Measurements from ENCODE around the gene JPT2.

The JPT2 gene

GRCh38 chr16:1639282-1639681 is 38.8 kb upstream of the JPT2 start:
- H3K9ac ChIP-seq (ENCODE audit: low read length in 5 of 5) = no peak overlapping the region
- no peaks in the 10 kb centered on the region for H3K9me3 ChIP-seq (ENCODE audit: control insufficient read depth in 5 of 5, low read length in 5 of 5)
- no peak overlapping the region for H3K4me3 ChIP-seq (ENCODE audit: low read depth in 1 of 5, low read length in 5 of 5)
- peaks cover 0 to 26% (median 13%) of the 10 kb centered on the region in 5 donors for H3K4me1 ChIP-seq (ENCODE audit: control insufficient read depth in 5 of 5, insufficient read depth in 5 of 5, low read length in 5 of 5)
- no peak overlapping the region for H3K27ac ChIP-seq (ENCODE audit: low read depth, low read length)
- no peaks in the 10 kb centered on the region for H3K27me3 ChIP-seq (ENCODE audit: control insufficient read depth in 5 of 5, insufficient read depth in 4 of 5, low read length in 5 of 5)
- peaks cover 5 to 97% (median 81%) of the 10 kb centered on the region in 5 donors for H3K36me3 ChIP-seq (ENCODE audit: control insufficient read depth in 5 of 5, insufficient read depth in 5 of 5, low read length in 5 of 5)

DNA sequence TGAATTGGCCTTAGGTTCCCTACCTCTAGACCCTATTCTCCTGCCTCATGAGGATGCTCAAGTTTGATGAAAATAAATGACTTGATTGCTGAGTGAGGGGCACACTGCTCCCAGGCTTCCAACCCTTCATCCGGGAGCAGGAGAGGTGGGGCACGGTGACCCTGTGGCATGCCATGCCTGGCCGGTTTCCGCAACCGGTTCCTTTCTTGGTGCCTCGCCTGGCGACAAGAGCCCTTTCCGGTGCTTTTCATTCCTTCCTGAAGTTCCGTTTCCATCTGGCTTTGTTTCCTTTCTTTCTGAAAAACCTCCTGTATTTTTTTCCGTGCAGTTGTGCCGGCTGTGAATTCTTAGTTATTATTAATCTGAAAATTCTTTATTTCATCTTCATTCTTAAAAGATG is 38.2 kb upstream of the JPT2 start:
- Histone ChIP-seq H3K9me3 (ENCODE audit: control insufficient read depth in 5 of 5, low read length in 5 of 5) (no peaks in the 10 kb centered on the region), H3K9ac (ENCODE audit: low read length in 5 of 5) (no peak overlapping the region), H3K4me1 (ENCODE audit: control insufficient read depth in 5 of 5, insufficient read depth in 5 of 5, low read length in 5 of 5) (peaks cover 0 to 26% (median 13%) of the 10 kb centered on the region in 5 donors), H3K4me3 (ENCODE audit: low read depth in 1 of 5, low read length in 5 of 5) (no peak overlapping the region), H3K36me3 (ENCODE audit: control insufficient read depth in 5 of 5, insufficient read depth in 5 of 5, low read length in 5 of 5) (peaks cover 5 to 95% (median 80%) of the 10 kb centered on the region in 5 donors), H3K27ac (ENCODE audit: low read depth, low read length) (no peak overlapping the region), H3K27me3 (ENCODE audit: control insufficient read depth in 5 of 5, insufficient read depth in 4 of 5, low read length in 5 of 5) (no peaks in the 10 kb centered on the region)

GRCh38 chr16:1640261-1640941 is 37.7 kb upstream of the JPT2 start:
- H3K4me3 ChIP-seq (ENCODE audit: low read depth in 1 of 5, low read length in 5 of 5) = peak overlapping the region in 1 of 5 donors; percentile 11
- H3K27me3 ChIP-seq (ENCODE audit: control insufficient read depth in 5 of 5, insufficient read depth in 4 of 5, low read length in 5 of 5) = no peaks in the 10 kb centered on the region
- no peaks in the 10 kb centered on the region for H3K9me3 ChIP-seq (ENCODE audit: control insufficient read depth in 5 of 5, low read length in 5 of 5)
- peaks cover 0 to 26% (median 13%) of the 10 kb centered on the region in 5 donors for H3K4me1 ChIP-seq (ENCODE audit: control insufficient read depth in 5 of 5, insufficient read depth in 5 of 5, low read length in 5 of 5)
- peaks cover 5 to 92% (median 77%) of the 10 kb centered on the region in 5 donors for H3K36me3 ChIP-seq (ENCODE audit: control insufficient read depth in 5 of 5, insufficient read depth in 5 of 5, low read length in 5 of 5)
- H3K27ac ChIP-seq (ENCODE audit: low read depth, low read length) = no peak overlapping the region
- H3K9ac ChIP-seq (ENCODE audit: low read length in 5 of 5) = no peak overlapping the region

DNA sequence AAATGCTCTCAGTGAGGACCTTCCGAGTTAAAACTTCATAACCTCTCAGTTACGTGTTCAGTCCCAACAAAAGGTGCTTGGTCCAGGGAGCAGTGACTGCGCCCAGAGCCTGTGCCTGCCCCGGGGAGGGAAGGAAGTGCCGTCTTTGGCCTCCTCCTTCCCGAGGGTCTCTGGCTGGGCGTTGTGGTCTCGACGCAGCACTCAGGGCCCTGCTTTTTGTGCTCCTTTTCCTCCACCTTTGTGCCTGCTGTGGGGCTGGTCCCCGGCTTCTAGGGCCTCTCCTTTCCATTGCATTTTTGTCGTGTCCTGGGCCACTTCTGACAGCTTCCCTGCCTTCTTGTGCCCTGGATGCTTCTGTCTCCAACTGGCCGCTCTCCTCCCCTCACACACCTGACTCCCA is 36.8 kb upstream of the JPT2 start:
- no peak overlapping the region for H3K9ac ChIP-seq (ENCODE audit: low read length in 5 of 5)
- peaks cover 5 to 94% (median 80%) of the 10 kb centered on the region in 5 donors for H3K36me3 ChIP-seq (ENCODE audit: control insufficient read depth in 5 of 5, insufficient read depth in 5 of 5, low read length in 5 of 5)

GRCh38 chr16:1642148-1642547 is 35.9 kb upstream of the JPT2 start:
- H3K4me1 ChIP-seq (ENCODE audit: control insufficient read depth in 5 of 5, insufficient read depth in 5 of 5, low read length in 5 of 5) = peaks cover 0 to 26% (median 13%) of the 10 kb centered on the region in 5 donors
- no peaks in the 10 kb centered on the region for H3K9me3 ChIP-seq (ENCODE audit: control insufficient read depth in 5 of 5, low read length in 5 of 5)
- no peak overlapping the region for H3K27ac ChIP-seq (ENCODE audit: low read depth, low read length)
- H3K9ac ChIP-seq (ENCODE audit: low read length in 5 of 5) = peak overlapping the region in 1 of 5 donors; percentile 18
- no peaks in the 10 kb centered on the region for H3K27me3 ChIP-seq (ENCODE audit: control insufficient read depth in 5 of 5, insufficient read depth in 4 of 5, low read length in 5 of 5)
- peaks cover 8 to 94% (median 85%) of the 10 kb centered on the region in 5 donors for H3K36me3 ChIP-seq (ENCODE audit: control insufficient read depth in 5 of 5, insufficient read depth in 5 of 5, low read length in 5 of 5)
- no peak overlapping the region for H3K4me3 ChIP-seq (ENCODE audit: low read depth in 1 of 5, low read length in 5 of 5)

More for the DNA sequence above, 36.8 kb upstream of the JPT2 start:
- no peaks in the 10 kb centered on the region for H3K27me3 ChIP-seq (ENCODE audit: control insufficient read depth in 5 of 5, insufficient read depth in 4 of 5, low read length in 5 of 5)
- H3K27ac ChIP-seq (ENCODE audit: low read depth, low read length) = no peak overlapping the region
- H3K4me1 ChIP-seq (ENCODE audit: control insufficient read depth in 5 of 5, insufficient read depth in 5 of 5, low read length in 5 of 5) = peaks cover 0 to 26% (median 13%) of the 10 kb centered on the region in 5 donors
- no peaks in the 10 kb centered on the region for H3K9me3 ChIP-seq (ENCODE audit: control insufficient read depth in 5 of 5, low read length in 5 of 5)
- H3K4me3 ChIP-seq (ENCODE audit: low read depth in 1 of 5, low read length in 5 of 5) = no peak overlapping the region

DNA sequence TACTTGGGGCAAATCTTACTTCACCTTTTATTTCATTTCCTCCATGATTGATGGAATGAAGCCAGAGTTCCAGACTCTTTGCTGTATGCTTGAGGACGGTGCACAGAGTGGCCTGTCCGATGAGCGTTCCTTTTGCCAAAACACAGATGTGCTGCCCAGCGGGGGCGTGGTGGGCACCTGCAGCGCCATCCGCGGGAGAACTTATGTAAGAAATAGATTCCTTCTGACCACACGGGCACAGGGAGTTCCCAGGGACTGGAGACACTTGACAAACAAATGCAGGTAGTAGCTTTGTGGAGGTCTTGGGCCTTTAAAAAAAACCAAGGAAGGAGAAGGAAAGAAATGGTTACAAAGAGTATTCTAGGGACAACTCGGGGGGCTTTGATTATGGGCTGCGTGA is 35.3 kb upstream of the JPT2 start:
- Histone ChIP-seq H3K36me3 (ENCODE audit: control insufficient read depth in 5 of 5, insufficient read depth in 5 of 5, low read length in 5 of 5) (peaks cover 8 to 89% (median 81%) of the 10 kb centered on the region in 5 donors), H3K9ac (ENCODE audit: low read length in 5 of 5) (no peak overlapping the region), H3K27ac (ENCODE audit: low read depth, low read length) (no peak overlapping the region), H3K27me3 (ENCODE audit: control insufficient read depth in 5 of 5, insufficient read depth in 4 of 5, low read length in 5 of 5) (no peaks in the 10 kb centered on the region), H3K4me3 (ENCODE audit: low read depth in 1 of 5, low read length in 5 of 5) (no peak overlapping the region), H3K9me3 (ENCODE audit: control insufficient read depth in 5 of 5, low read length in 5 of 5) (no peaks in the 10 kb centered on the region), H3K4me1 (ENCODE audit: control insufficient read depth in 5 of 5, insufficient read depth in 5 of 5, low read length in 5 of 5) (peaks cover 0 to 26% (median 14%) of the 10 kb centered on the region in 5 donors)

DNA sequence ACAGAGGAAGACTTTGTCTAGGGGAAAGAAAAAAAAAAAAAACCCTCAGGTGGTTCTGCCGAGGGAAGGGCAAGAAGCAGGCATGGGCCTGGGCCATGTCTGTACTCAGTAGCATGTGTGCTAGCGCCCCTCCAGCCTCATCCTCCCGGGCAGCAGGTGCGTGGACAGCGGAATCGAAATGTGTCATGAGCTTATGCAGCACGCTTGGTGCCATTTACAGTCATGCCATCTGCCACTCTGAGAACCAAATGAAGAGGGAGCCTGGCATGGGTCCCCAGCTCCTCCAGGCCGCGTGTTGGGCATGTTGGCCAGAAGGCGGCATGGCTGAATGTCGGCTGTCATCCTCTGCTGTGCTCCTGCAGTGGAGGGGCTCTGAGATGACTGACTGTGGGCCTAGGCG is 34.6 kb upstream of the JPT2 start:
- Histone ChIP-seq H3K4me1 (ENCODE audit: control insufficient read depth in 5 of 5, insufficient read depth in 5 of 5, low read length in 5 of 5) (peaks cover 0 to 26% (median 17%) of the 10 kb centered on the region in 5 donors), H3K36me3 (ENCODE audit: control insufficient read depth in 5 of 5, insufficient read depth in 5 of 5, low read length in 5 of 5) (peaks cover 8 to 84% (median 74%) of the 10 kb centered on the region in 5 donors), H3K9me3 (ENCODE audit: control insufficient read depth in 5 of 5, low read length in 5 of 5) (no peaks in the 10 kb centered on the region), H3K9ac (ENCODE audit: low read length in 5 of 5) (no peak overlapping the region), H3K4me3 (ENCODE audit: low read depth in 1 of 5, low read length in 5 of 5) (no peak overlapping the region), H3K27ac (ENCODE audit: low read depth, low read length) (no peak overlapping the region), H3K27me3 (ENCODE audit: control insufficient read depth in 5 of 5, insufficient read depth in 4 of 5, low read length in 5 of 5) (no peaks in the 10 kb centered on the region)

- Histone ChIP-seq H3K36me3 (ENCODE audit: control insufficient read depth in 5 of 5, insufficient read depth in 5 of 5, low read length in 5 of 5) (peaks cover 4 to 67% (median 54%) of the 10 kb centered on the region in 5 donors), H3K27me3 (ENCODE audit: control insufficient read depth in 5 of 5, insufficient read depth in 4 of 5, low read length in 5 of 5) (no peaks in the 10 kb centered on the region), H3K27ac (ENCODE audit: low read depth, low read length) (no peak overlapping the region), H3K9me3 (ENCODE audit: control insufficient read depth in 5 of 5, low read length in 5 of 5) (no peaks in the 10 kb centered on the region), H3K4me1 (ENCODE audit: control insufficient read depth in 5 of 5, insufficient read depth in 5 of 5, low read length in 5 of 5) (peaks cover 0 to 17% (median 13%) of the 10 kb centered on the region in 5 donors), H3K9ac (ENCODE audit: low read length in 5 of 5) (no peak overlapping the region), H3K4me3 (ENCODE audit: low read depth in 1 of 5, low read length in 5 of 5) (no peak overlapping the region)
Observed at GRCh38 chr16:1645914-1646525, 32.1 kb upstream of the JPT2 start.

GRCh38 chr16:1647856-1648255 is 30.2 kb upstream of the JPT2 start:
- H3K36me3 ChIP-seq (ENCODE audit: control insufficient read depth in 5 of 5, insufficient read depth in 5 of 5, low read length in 5 of 5) = peaks cover 4 to 67% (median 51%) of the 10 kb centered on the region in 5 donors
- no peak overlapping the region for H3K4me3 ChIP-seq (ENCODE audit: low read depth in 1 of 5, low read length in 5 of 5)
- H3K9me3 ChIP-seq (ENCODE audit: control insufficient read depth in 5 of 5, low read length in 5 of 5) = no peaks in the 10 kb centered on the region
- no peak overlapping the region for H3K27ac ChIP-seq (ENCODE audit: low read depth, low read length)
- peaks cover 0 to 4% (median 0%) of the 10 kb centered on the region in 5 donors for H3K4me1 ChIP-seq (ENCODE audit: control insufficient read depth in 5 of 5, insufficient read depth in 5 of 5, low read length in 5 of 5)
- H3K27me3 ChIP-seq (ENCODE audit: control insufficient read depth in 5 of 5, insufficient read depth in 4 of 5, low read length in 5 of 5) = no peaks in the 10 kb centered on the region
- no peak overlapping the region for H3K9ac ChIP-seq (ENCODE audit: low read length in 5 of 5)

DNA sequence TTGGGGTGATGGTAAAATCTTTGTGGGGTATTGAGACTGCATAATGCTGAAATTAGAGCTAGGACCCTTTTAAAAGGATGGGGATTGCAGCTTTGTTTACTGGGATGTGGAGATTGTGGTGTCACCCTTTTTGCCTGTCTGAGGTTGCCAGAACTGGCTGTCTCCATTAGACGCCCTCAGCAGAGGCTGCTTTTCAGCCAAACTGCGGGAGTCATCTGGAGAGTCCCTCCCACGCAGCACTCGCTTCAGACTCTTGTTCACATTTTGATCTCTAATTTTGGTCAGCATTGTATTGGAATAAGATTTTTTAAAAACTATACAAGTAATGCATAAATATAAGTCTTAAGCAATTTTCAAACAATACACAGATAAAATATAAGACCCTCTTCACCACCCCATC is 27.9 kb upstream of the JPT2 start:
- peaks cover 0 to 8% (median 0%) of the 10 kb centered on the region in 5 donors for H3K4me1 ChIP-seq (ENCODE audit: control insufficient read depth in 5 of 5, insufficient read depth in 5 of 5, low read length in 5 of 5)
- H3K9me3 ChIP-seq (ENCODE audit: control insufficient read depth in 5 of 5, low read length in 5 of 5) = no peaks in the 10 kb centered on the region
- peaks cover 4 to 68% (median 50%) of the 10 kb centered on the region in 5 donors for H3K36me3 ChIP-seq (ENCODE audit: control insufficient read depth in 5 of 5, insufficient read depth in 5 of 5, low read length in 5 of 5)
- H3K9ac ChIP-seq (ENCODE audit: low read length in 5 of 5) = no peak overlapping the region
- H3K4me3 ChIP-seq (ENCODE audit: low read depth in 1 of 5, low read length in 5 of 5) = no peak overlapping the region
- no peak overlapping the region for H3K27ac ChIP-seq (ENCODE audit: low read depth, low read length)
- H3K27me3 ChIP-seq (ENCODE audit: control insufficient read depth in 5 of 5, insufficient read depth in 4 of 5, low read length in 5 of 5) = no peaks in the 10 kb centered on the region
